CD14-positive monocyte (primary cell): Measurements from ENCODE around the gene TLX3. TPM values are rescaled to one million over a fixed set of nuclear protein-coding genes. Genes with fewer than 3 reads are reported as not detected.
A peak's percentile ranks its signal among the peaks of the same experiment; 100 is the strongest.

ENCODE experiments used
- DNase-seq, 3 donors: peaks; one replicate each; pipeline ENCODE4 v3.0.0-alpha.2; 2011 to 2022
- H2AFZ ChIP-seq: 2 replicates; pipeline ENCODE4 v1.6.0; 2012; ENCODE audit warnings: mild to moderate bottlenecking, low read depth, low read length, inconsistent platforms; ENCODE audit not compliant: insufficient read depth, poor library complexity, severe bottlenecking
- H3K27ac ChIP-seq, 2 donors: 1 replicate in 1 of 2; 2 replicates in 1 of 2; pipeline ENCODE4 v1.5.1; 2012 to 2013; ENCODE audit warnings: low read length in 2 of 2, control low read depth in 1 of 2, inconsistent platforms in 1 of 2, low read depth in 1 of 2, mild to moderate bottlenecking in 1 of 2
- H3K27me3 ChIP-seq, 2 donors: one replicate each; pipeline versions ENCODE4 v1.6.0 to v1.6.1; 2011 to 2013; ENCODE audit warnings: low read length in 2 of 2; ENCODE audit not compliant: control insufficient read depth in 2 of 2, insufficient read depth in 2 of 2
- H3K36me3 ChIP-seq, 2 donors: replicated peaks in 1 of 2; 1 replicate in 1 of 2; 2 replicates in 1 of 2; pipeline versions ENCODE4 v1.5.1 to v1.6.1; 2012 to 2013; ENCODE audit warnings: low read length in 2 of 2, control low read depth in 1 of 2, inconsistent platforms in 1 of 2, mild to moderate bottlenecking in 1 of 2; ENCODE audit not compliant: insufficient read depth in 2 of 2, control insufficient read depth in 1 of 2
- H3K4me1 ChIP-seq, 2 donors: 1 replicate in 1 of 2; 2 replicates in 1 of 2; pipeline versions ENCODE4 v1.5.1 to v1.6.1; 2012 to 2013; ENCODE audit warnings: low read length in 2 of 2, control low read depth in 1 of 2, inconsistent platforms in 1 of 2, mild to moderate bottlenecking in 1 of 2, moderate library complexity in 1 of 2; ENCODE audit not compliant: insufficient read depth in 2 of 2, control insufficient read depth in 1 of 2
- H3K4me2 ChIP-seq: replicated peaks from 2 replicates; pipeline ENCODE3; 2012; ENCODE audit warnings: low read length, moderate library complexity, mild to moderate bottlenecking; ENCODE audit not compliant: poor library complexity, severe bottlenecking; ENCODE audit errors: extremely low read depth
- H3K4me3 ChIP-seq, 3 experiments: fragments of 200-600 bp in 1 of 3; sonication (generic) in 1 of 3; replicated peaks in 1 of 3; 1 replicate in 2 of 3; 2 replicates in 1 of 3; pipeline ENCODE4 v1.5.1; 2011 to 2013; ENCODE audit warnings: low read length in 3 of 3, mild to moderate bottlenecking in 3 of 3, control low read depth in 2 of 3, low read depth in 2 of 3, inconsistent platforms in 1 of 3, moderate library complexity in 1 of 3
- H3K79me2 ChIP-seq: 2 replicates; pipeline ENCODE4 v1.6.0; 2012; ENCODE audit warnings: mild to moderate bottlenecking, control low read depth, inconsistent platforms, low read length, moderate library complexity; ENCODE audit not compliant: insufficient read depth
- H3K9ac ChIP-seq: 2 replicates; pipeline ENCODE4 v1.6.0; 2017; ENCODE audit warnings: low read length, mild to moderate bottlenecking; ENCODE audit not compliant: insufficient read depth, poor library complexity, severe bottlenecking
- H3K9me3 ChIP-seq, 2 donors: replicated peaks in 1 of 2; 1 replicate in 1 of 2; 2 replicates in 1 of 2; pipeline versions ENCODE4 v1.5.1 to v1.6.1; 2012 to 2013; ENCODE audit warnings: low read length in 2 of 2, control low read depth in 1 of 2; ENCODE audit not compliant: control insufficient read depth in 1 of 2, insufficient read depth in 1 of 2
- H4K20me1 ChIP-seq: 2 replicates; pipeline ENCODE4 v1.6.0; 2012; ENCODE audit warnings: mild to moderate bottlenecking, low read length, control low read depth, moderate library complexity; ENCODE audit not compliant: insufficient read depth
- H3K27ac Mint-ChIP-seq, 7 donors: one replicate each; pipeline ENCODE4 v1.8.0; 2020; ENCODE audit warnings: mild to moderate bottlenecking in 7 of 7, mixed read lengths in 7 of 7, moderate library complexity in 6 of 7, inconsistent platforms in 2 of 7
- H3K27me3 Mint-ChIP-seq, 3 donors: one replicate each; pipeline ENCODE4 v1.8.0; 2021 to 2022; ENCODE audit warnings: low read depth in 3 of 3, mild to moderate bottlenecking in 3 of 3, mixed read lengths in 3 of 3, moderate library complexity in 3 of 3, inconsistent platforms in 1 of 3
- H3K36me3 Mint-ChIP-seq, 2 donors: one replicate each; pipeline ENCODE4 v1.8.0; 2020; ENCODE audit warnings: mixed read lengths in 2 of 2, inconsistent platforms in 1 of 2, mild to moderate bottlenecking in 1 of 2
- H3K4me1 Mint-ChIP-seq: one replicate; pipeline ENCODE4 v1.8.0; 2020; ENCODE audit warnings: mild to moderate bottlenecking, mixed read lengths
- H3K4me3 Mint-ChIP-seq, 2 donors: one replicate each; pipeline ENCODE4 v1.8.0; 2020; ENCODE audit warnings: mild to moderate bottlenecking in 2 of 2, mixed read lengths in 2 of 2, moderate library complexity in 1 of 2
- H3K9me3 Mint-ChIP-seq, 7 donors: one replicate each; pipeline ENCODE4 v1.8.0; 2020 to 2022; ENCODE audit warnings: mixed read lengths in 7 of 7, mild to moderate bottlenecking in 6 of 7, moderate library complexity in 6 of 7, inconsistent platforms in 2 of 7
- CTCF ChIP-seq: fragments of 200-600 bp; IDR thresholded peaks from one replicate; pipeline ENCODE4 v1.8.0; 2022; ENCODE audit warnings: antibody characterized with exemption, mild to moderate bottlenecking
- WGBS: methylation state at CpG from one replicate; pipeline ENCODE4 v1.1.5; 2013; ENCODE audit warnings: missing lambda C conversion rate; ENCODE audit not compliant: insufficient coverage; 5-methylcytosine and 5-hydroxymethylcytosine counted together
- intact Hi-C, 2 donors: fragments of 100-400 bp; cut with micrococcal nuclease; formaldehyde crosslinking; loops; one replicate each; pipeline versions ENCODE4 v1.15.0 to v1.15.1; 2023
- polyA plus RNA-seq, 3 donors: library from polyadenylated mRNA; depleted of rRNA in 1 of 3; unstranded in 2 of 3; stranded (reverse) in 1 of 3; fragments of 300-500 nt in 2 of 3; fragments of >200 nt in 1 of 3; fragmentation: Illumina TruSeq in 2 of 3; gene quantifications; 1 replicate in 2 of 3; 2 replicates in 1 of 3; pipeline ENCODE4 v1.2.3, GENCODE V29; 2012 to 2021

The TLX3 gene
- polyA plus RNA-seq, 3 donors: not detected

GRCh38 chr5:171309276-171310211 lies 496 bp downstream of the TLX3 start:
- TF ChIP-seq CTCF: no peak
- WGBS: 5% methylated on average over 103 of the region's 106 CpGs
- Histone ChIP-seq H3K4me2 (peak overlapping the region; percentile 7), H2AFZ (no peak overlapping the region), H3K9ac (no peak overlapping the region), H4K20me1 (no peaks in the 10 kb centered on the region), H3K4me3 (no peak overlapping the region), H3K4me1 (peaks cover 27 to 37% of the 10 kb centered on the region in 2 donors), H3K79me2 (no peaks in the 10 kb centered on the region), H3K9me3 (peaks cover 0 to 42% of the 10 kb centered on the region in 2 donors), H3K27ac (no peak overlapping the region), H3K36me3 (no peaks in the 10 kb centered on the region), H3K27me3 (peaks cover 71 to 96% of the 10 kb centered on the region in 2 donors)
- DNase-seq: no peak
- Mint-ChIP-seq H3K4me1 (peaks cover 35% of the 10 kb centered on the region), H3K9me3 (peaks cover 0 to 27% (median 19%) of the 10 kb centered on the region in 7 donors), H3K27me3 (peaks cover 91 to 98% (median 94%) of the 10 kb centered on the region in 3 donors), H3K4me3 (peak overlapping the region in 1 of 2 donors; percentile 85), H3K36me3 (peaks cover 0 to 11% of the 10 kb centered on the region in 2 donors), H3K27ac (no peak overlapping the region)
- intact Hi-C loops: no loop called here

- Histone ChIP-seq H3K79me2 (no peaks in the 10 kb centered on the region), H2AFZ (no peak overlapping the region), H3K27me3 (peaks cover 74 to 96% of the 10 kb centered on the region in 2 donors), H4K20me1 (no peaks in the 10 kb centered on the region), H3K9me3 (peaks cover 3 to 44% of the 10 kb centered on the region in 2 donors), H3K4me3 (no peak overlapping the region), H3K27ac (no peak overlapping the region), H3K4me2 (peak overlapping the region; percentile 7), H3K4me1 (peaks cover 27 to 37% of the 10 kb centered on the region in 2 donors), H3K9ac (no peak overlapping the region), H3K36me3 (no peaks in the 10 kb centered on the region)
- intact Hi-C loops: no loop called here
- peaks cover 37% of the 10 kb centered on the region for H3K4me1 Mint-ChIP-seq
- 5% methylated on average over 34 of the region's 41 CpGs for WGBS
- TF ChIP-seq CTCF: peak; percentile 17
- H3K9me3 Mint-ChIP-seq: peaks cover 0 to 27% (median 19%) of the 10 kb centered on the region in 7 donors
- peaks cover 0 to 11% of the 10 kb centered on the region in 2 donors for H3K36me3 Mint-ChIP-seq
- no peak overlapping the region for H3K27ac Mint-ChIP-seq
- H3K27me3 Mint-ChIP-seq: peaks cover 91 to 98% (median 94%) of the 10 kb centered on the region in 3 donors
- H3K4me3 Mint-ChIP-seq: peak overlapping the region; percentile 43 to 85
- DNase-seq: no peak
These were observed 1.3 kb downstream of the TLX3 start for GRCh38 chr5:171310212-171310818.
